Stimulated activated CD4-positive, alpha-beta T cell treated with anti-CD3 and anti-CD28 coated beads, Interleukin-12 subunit alpha, Interleukin-12 subunit beta, amount 100 ng/mL, for 4 hours (primary cell): ENCODE measurements around the gene TBCD.
"Not testable (repeated sequence)": the region's sequence is repeated elsewhere in the genome, so short reads cannot be mapped to it uniquely, and the experiment has no call there.

Experiments
- DNase-seq: peaks from one replicate; pipeline ENCODE4 v3.0.0-alpha.2; 2020

TBCD gene

DNA sequence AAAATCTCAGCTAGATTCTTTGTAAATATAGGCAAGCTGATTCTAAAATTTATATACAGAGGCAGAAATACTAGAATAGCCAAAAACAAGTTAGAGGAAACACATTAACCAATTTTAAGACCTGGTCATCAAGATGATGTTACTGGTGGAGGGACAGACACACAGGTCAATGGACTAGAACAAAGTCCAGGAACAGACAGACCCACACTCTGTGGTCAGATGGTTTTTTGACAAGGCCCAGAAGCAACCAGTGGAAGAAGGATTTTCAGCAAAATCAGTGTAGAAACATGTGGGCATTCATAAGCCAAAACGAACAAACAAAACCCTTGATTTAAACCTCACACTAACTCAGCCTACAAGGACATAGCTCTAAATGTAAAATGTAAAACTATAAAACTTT is 227.9 kb downstream of the TBCD start:
- DNase-seq, result no peak

- no peak for DNase-seq
Measured at GRCh38 chr17:82980632-82981031, 228.8 kb downstream of the TBCD start.

- no peak for DNase-seq
Measured at GRCh38 chr17:82981141-82981730, 229.4 kb downstream of the TBCD start.

GRCh38 chr17:82983510-82984248 is 231.8 kb downstream of the TBCD start:
- no peak for DNase-seq

GRCh38 chr17:82984249-82984617 is 232.4 kb downstream of the TBCD start:
- not testable (repeated sequence) for DNase-seq

DNA sequence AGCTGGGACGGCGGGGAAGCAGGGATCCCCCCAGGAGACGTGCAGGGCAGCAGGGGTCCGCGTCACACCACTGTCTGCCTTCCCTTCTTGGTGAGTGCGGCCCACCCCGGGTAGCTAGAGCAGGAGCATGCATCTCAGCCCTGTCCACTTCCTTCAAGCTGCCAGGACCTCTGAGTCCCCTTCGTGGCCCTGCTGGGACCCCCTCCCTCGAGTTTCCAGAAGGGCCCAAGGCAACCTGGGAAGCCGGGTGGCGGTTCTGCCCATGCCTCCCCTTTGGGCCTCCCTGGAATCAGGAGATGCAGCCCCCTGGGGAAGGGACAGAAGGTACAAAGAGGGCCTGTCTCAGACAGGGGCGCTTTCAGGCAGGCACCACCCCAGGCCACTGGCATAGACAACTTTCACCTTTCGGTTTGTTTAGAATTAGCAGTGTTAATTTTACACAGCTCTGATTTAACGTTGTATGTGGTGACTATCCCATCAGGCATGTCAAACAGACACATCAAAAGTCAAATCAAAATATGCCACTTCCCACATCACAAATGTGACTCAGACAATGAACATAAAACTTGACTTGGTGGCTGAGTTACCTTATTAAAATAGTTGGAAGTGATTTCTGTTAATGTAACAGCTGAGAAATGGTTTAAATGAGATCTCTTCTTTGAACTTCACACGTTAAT is 233.0 kb downstream of the TBCD start:
- DNase-seq, result no peak

DNA sequence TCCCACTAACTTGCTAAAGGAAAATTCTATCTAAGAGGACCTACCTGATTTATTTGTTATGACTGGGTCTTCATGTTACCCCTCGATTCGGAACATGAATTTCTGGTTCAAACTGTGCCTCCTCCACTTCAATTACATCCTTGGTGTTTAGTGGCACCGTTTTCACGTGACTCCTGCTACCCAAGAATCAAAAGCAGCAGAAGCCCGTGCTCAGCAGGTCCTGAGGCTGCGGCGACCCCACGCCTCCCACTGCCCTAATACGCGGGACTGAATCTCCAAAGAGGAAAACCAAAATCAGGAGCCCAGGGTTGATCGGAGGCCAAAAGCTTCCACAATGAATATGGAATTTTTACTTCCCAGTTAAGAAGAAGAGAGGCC is 233.6 kb downstream of the TBCD start:
- DNase-seq, result no peak

DNA sequence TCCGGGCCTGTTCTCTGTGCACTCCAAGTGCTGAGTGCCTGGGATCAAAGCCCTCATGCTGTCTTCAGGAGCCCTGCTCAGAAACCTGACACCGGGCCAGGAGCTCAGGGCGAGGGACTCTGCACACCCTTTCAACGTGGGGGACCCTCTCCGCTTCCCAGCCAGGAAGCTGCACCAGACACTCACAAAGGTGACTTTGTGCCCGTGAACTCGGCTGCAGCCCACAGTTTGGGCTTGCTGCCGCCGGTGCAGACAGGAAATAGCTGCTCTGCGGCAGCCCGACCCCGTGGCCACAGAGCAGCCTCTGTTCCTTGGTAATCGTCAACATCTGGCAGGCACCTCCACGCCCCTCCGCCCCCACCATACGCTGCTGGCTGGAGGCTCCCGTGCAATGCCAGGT is 234.1 kb downstream of the TBCD start:
- DNase-seq, result peak; percentile 32

DNA sequence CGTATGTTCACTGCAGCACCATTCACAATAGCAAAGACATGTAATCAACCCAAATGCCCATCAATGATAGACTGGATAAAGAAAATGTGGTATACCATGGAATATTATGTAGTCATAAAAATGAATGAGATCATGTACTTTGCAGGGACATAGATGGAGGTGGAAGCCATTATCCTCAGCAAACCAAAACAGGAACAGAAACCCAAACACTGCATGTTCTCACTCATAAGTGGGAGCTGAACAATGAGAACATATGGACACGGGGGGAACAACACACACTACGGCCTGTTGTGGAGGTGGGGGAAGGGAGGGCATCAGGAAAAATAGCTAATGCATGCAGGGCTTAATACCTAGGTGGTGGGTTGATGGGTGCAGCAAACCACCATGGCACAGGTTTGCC is 237.2 kb downstream of the TBCD start:
- DNase-seq, result not testable (repeated sequence)

DNA sequence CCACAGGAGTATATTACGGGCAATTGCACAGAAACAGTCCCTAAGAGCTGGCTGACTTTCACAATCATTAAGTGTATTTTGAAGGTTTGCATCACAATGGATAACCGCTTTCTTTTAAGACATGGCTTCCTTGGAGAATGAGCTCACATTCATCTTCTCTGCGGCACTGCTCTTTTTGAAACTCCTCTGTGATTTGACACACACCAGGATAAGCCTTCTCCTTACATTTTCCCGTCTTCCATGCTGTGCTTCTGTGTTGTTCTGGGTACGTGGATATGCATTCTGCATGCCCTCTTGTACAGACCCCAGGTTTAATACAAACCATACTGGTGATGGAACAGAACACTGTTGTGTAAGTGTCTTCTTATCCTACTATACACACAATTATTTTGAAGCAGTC is 238.0 kb downstream of the TBCD start:
- no peak for DNase-seq

DNA sequence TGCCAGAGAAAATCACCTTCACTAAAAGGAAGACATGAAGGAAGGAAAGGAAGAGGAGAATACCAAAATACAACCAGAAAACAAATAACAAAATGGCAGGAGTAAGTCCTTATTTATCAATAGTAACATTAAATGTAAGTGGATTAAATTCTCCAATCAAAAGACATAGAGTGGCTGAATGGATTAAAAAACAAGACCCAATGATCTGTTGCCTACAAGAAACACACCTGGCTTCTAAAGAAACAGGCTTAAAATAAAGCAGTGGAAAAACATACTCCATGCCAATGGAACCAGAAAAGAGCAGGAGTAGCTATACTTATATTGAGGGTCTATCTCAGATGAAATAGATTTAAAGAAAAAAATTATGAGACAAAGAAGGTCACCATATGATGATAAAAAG is 241.1 kb downstream of the TBCD start:
- DNase-seq, result no peak
